ENCODE measurements around the gene LTB4R. TPM values are rescaled to one million over a fixed set of nuclear protein-coding genes. Genes with fewer than 3 reads are reported as not detected.

Gene LTB4R
- polyA plus RNA-seq, 3 donors from 2014 or later, result 12.4 to 13.7 (median 12.7) TPM

DNA sequence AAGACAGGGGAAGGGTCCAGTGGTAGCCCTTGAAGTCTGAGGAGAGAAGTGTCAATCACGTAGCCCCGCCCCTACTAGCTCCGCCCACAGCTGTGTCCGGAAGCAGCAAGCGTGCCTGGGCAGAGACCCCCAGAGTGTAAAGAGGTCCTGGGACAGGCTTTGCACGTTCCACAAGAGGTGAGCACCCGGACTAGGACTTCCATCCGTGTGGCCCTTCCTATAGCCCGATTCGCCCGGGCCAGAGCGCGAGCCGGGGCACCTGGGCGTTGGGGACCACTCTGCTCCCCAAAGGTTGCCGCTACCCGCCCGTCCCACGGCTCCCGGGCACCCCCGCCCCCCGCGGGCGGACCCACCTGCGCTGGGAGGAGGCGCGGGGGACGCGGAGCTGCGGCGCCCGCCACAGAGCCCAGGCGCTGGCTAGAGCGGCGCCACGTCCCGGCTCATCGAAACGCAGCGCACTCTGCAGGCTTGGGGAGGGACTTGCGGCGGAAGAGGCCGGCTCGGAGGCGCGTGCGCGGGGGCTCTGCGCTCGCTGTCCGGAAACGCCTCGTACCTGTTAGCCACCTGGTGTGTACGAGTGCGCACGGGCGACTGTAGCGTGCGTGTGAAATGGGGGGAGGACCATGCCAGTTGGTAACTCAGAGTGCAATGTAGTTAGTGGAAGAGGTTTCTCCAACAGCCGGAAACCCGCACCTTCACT, 40.0 kb upstream of the LTB4R start, which contains the start of gene RABGGTA:
Gene RABGGTA (minus strand): TSS at position 464 of the 700 bp plus-strand sequence. CDS start 482 bp downstream, outside the sequence.
- H3K4me1 Mint-ChIP-seq, result peaks cover 32 to 34% of the 10 kb centered on the region in 2 donors
- peak within 1 kb of the TSS; percentile 77 to 94 (median 91) for H3K4me3 Mint-ChIP-seq
- peaks cover 11 to 21% (median 12%) of the 10 kb centered on the region in 3 donors for H3K36me3 Mint-ChIP-seq
- no peaks in the 10 kb centered on the region for H3K9me3 Mint-ChIP-seq
- H3K27ac Mint-ChIP-seq, result peak within 1 kb of the TSS; percentile 96 to 99 (median 98)
- H3K27me3 Mint-ChIP-seq (ENCODE audit: low read depth in 3 of 3), result peaks cover 9 to 13% (median 12%) of the 10 kb centered on the region in 3 donors
- DNase-seq, result peak; percentile 96 to 98 (median 97)

DNA sequence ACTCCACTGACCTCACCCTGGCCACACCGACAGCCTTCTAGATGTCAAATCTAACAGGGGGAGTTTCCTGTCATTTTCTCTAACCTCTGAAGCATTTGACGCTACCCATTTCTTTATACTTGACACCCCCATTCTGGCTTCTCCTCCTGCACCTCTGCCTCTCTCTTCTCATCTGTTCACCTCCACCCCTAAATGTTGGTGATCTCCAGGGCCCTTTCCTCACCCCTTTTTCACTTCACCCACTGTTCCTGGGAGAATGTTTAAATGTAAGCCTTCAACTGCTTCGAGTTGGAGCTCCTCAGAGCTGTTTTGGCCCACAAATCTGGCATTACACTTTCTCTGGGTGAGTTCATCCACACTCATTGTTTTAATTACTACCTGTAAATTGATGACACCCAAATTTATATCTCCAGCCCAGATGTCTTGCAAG, 39.5 kb upstream of the LTB4R start:
- Mint-ChIP-seq H3K9me3 (no peaks in the 10 kb centered on the region), H3K4me1 (peaks cover 32 to 34% of the 10 kb centered on the region in 2 donors), H3K36me3 (peaks cover 6 to 15% (median 8%) of the 10 kb centered on the region in 3 donors)

DNA sequence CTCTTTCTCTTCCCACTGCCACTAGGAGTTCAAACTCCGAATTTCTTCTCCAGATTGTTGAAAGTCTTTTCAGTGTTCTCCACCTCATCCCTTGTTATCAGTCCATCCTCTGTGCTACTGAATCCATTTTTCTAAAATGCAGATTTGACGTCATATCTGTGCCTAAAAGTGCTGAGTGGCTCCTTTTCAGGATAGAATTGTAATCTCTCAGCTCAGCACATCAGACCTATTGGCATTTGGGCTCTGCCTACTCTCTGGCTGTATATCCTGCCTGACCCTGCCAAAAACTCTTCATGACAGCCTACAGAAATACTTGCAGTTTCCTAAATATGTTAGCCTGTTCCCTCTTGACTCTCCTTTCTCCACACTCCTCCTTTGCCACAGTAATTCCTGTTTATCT, 38.8 kb upstream of the LTB4R start:
- Mint-ChIP-seq H3K4me3 (peak overlapping the region; percentile 77 to 94 (median 86)), H3K36me3 (peaks cover 0 to 9% (median 7%) of the 10 kb centered on the region in 3 donors), H3K27me3 (ENCODE audit: low read depth in 3 of 3) (peaks cover 9 to 13% (median 11%) of the 10 kb centered on the region in 3 donors), H3K27ac (peak overlapping the region; percentile 96 to 99 (median 98)), H3K4me1 (peaks cover 32% of the 10 kb centered on the region in 2 donors), H3K9me3 (no peaks in the 10 kb centered on the region)
- DNase-seq, result no peak

More for the DNA sequence above, 39.5 kb upstream of the LTB4R start:
- no peak for DNase-seq
- peak overlapping the region; percentile 96 to 99 (median 98) for H3K27ac Mint-ChIP-seq
- peaks cover 9 to 13% (median 12%) of the 10 kb centered on the region in 3 donors for H3K27me3 Mint-ChIP-seq (ENCODE audit: low read depth in 3 of 3)
- H3K4me3 Mint-ChIP-seq, result peak overlapping the region; percentile 77 to 94 (median 86)

DNA sequence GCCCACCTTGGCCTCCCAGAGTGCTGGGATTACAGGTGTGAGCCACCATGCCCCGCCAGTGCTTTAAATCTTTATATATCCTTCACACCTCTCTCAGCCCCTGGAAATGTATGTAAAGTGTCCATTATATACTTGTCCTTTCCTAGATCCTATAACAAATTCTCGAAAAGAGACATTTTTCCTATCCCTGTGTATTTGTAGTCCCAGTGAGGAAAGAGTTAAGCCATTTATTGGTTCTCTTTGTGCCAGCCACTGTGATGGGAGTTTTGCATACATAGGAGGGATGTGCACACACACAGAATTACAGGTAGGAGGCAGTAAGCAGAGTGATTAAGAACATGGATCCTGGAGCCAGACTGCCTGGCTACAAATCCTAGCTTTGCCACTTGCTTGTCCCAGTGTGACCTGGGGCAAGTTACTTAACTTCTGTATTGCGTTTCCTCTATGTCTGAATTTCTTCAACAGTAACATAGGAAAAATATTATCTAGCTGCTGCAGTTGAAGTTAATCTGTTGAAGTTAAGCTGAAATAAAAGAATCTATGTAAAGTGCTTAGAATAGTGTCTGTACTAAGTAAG, 37.8 kb upstream of the LTB4R start:
- peaks cover 9 to 13% (median 11%) of the 10 kb centered on the region in 3 donors for H3K27me3 Mint-ChIP-seq (ENCODE audit: low read depth in 3 of 3)
- H3K4me1 Mint-ChIP-seq, result peaks cover 32% of the 10 kb centered on the region in 2 donors
- no peak for DNase-seq
- peak overlapping the region; percentile 79 to 99 (median 96) for H3K27ac Mint-ChIP-seq
- H3K4me3 Mint-ChIP-seq, result peak overlapping the region in 2 of 5 donors; percentile 15 to 38
- H3K36me3 Mint-ChIP-seq, result peaks cover 0 to 9% (median 6%) of the 10 kb centered on the region in 3 donors
- no peaks in the 10 kb centered on the region for H3K9me3 Mint-ChIP-seq

DNA sequence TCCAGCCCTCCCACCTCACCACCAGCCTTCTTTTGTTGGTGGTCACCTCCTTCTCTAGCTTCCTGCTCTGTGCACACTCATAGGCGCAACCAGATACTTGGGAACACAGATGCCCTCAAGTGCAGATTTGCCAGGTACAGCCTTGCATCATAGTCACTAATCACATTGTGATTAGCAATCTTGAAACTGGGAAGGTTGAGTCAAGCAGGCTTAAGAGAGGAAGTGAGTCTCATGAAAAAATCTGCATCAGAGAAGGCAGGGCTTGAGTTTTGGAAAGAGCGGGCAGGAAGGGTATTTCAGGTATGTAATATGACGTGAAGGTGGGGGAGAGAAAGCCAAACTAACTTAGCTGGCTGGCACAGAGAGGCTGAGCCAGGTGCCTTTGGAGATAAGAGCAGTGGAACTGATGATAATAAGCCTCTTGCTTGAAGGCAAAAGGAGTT, 37.2 kb upstream of the LTB4R start:
- H3K4me1 Mint-ChIP-seq, result peaks cover 32 to 34% of the 10 kb centered on the region in 2 donors
- peaks cover 0 to 6% (median 4%) of the 10 kb centered on the region in 3 donors for H3K36me3 Mint-ChIP-seq
- DNase-seq, result no peak
- H3K9me3 Mint-ChIP-seq, result no peaks in the 10 kb centered on the region
- H3K27me3 Mint-ChIP-seq (ENCODE audit: low read depth in 3 of 3), result peaks cover 9 to 13% (median 11%) of the 10 kb centered on the region in 3 donors
- peak overlapping the region; percentile 79 to 99 (median 96) for H3K27ac Mint-ChIP-seq
- H3K4me3 Mint-ChIP-seq, result no peak overlapping the region

DNA sequence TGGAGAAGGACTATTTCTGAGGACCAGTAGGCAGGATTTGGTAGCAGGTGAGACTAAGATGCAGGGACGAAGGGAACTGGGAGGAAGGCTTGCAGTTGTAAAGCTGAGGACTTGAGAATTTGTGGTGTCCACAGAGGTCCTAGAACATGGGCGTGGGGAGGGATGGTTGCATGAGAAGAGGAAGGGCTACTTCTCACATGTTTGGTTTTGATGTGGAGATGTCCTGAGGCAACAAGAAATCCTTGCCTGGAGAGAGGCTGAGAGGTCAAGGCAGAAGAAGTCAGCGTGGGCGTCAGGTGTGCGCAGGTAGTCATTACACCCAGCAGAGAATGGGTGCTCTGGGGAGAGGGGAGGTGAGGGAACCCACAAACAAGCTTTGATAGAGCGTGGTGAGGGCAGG, 34.2 kb upstream of the LTB4R start:
- H3K4me3 Mint-ChIP-seq, result no peak overlapping the region
- H3K27me3 Mint-ChIP-seq (ENCODE audit: low read depth in 3 of 3), result peaks cover 1 to 6% (median 2%) of the 10 kb centered on the region in 3 donors
- H3K27ac Mint-ChIP-seq, result peak overlapping the region in 4 of 6 donors; percentile 7 to 75 (median 55)
- H3K4me1 Mint-ChIP-seq, result peaks cover 21 to 23% of the 10 kb centered on the region in 2 donors
- peaks cover 0 to 6% (median 0%) of the 10 kb centered on the region in 3 donors for H3K36me3 Mint-ChIP-seq
- no peaks in the 10 kb centered on the region for H3K9me3 Mint-ChIP-seq
- DNase-seq, result no peak

DNA sequence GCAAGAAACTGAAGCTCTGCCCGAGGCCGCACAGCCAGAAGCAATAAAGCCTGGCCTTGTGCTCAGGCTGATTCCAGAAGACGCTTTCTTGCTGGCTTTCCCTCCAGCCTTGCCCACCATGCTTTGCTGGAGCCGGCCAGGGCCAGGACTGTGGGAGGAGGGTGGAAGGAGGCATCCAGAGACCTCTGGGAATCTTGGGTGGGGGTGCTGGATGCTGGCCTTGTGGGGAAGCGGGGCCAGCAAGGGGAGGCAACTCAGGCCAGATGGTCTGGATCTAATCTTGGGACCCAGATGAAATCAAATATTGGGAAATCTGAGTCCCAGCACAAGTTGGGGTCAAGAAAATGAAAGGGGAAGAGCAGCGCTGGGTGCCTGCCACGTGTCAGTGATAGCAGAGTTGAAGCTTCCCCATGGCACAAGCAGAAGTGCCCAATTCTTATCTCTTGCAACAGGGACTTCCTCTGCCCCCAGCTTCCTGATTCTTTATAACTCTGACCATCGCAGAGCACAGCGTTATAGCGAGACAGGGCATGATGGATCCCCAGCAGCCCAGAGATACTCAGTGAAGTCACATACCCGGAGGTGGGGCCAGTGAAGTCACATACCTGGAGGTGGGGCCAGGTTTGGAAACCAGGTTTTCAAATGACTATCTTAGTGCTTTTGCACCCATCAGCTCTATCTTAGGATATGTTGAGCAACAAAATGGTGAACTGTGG, 33.5 kb upstream of the LTB4R start:
- no peak for DNase-seq
- H3K27me3 Mint-ChIP-seq (ENCODE audit: low read depth in 3 of 3), result peaks cover 0 to 4% (median 3%) of the 10 kb centered on the region in 3 donors
- no peaks in the 10 kb centered on the region for H3K9me3 Mint-ChIP-seq
- peaks cover 0 to 6% (median 0%) of the 10 kb centered on the region in 3 donors for H3K36me3 Mint-ChIP-seq
- H3K27ac Mint-ChIP-seq, result peak overlapping the region in 3 of 6 donors; percentile 55 to 78 (median 58)
- H3K4me3 Mint-ChIP-seq, result no peak overlapping the region
- peaks cover 14 to 16% of the 10 kb centered on the region in 2 donors for H3K4me1 Mint-ChIP-seq

DNA sequence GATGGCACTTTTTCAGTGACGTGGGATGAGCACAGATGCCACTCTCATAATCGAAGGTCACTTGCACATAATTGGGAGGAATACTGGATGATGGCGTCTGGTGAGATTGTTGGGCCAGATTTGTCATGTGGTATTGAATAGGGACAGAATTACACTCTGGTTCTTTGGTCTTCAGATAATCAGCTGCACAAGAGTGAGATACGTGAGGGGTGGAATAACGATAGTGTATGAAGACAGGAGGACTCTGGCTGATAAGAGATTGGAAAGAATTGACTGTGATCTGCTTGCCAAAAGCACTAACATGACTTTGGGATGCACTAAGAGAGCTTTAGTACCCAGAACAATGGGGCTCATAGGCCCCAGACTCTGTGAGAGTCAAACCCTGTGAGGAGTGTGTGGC, 32.9 kb upstream of the LTB4R start:
- no peak for DNase-seq
- peaks cover 9 to 12% of the 10 kb centered on the region in 2 donors for H3K4me1 Mint-ChIP-seq
- H3K36me3 Mint-ChIP-seq, result peaks cover 0 to 6% (median 0%) of the 10 kb centered on the region in 3 donors
- H3K27ac Mint-ChIP-seq, result peak overlapping the region in 5 of 6 donors; percentile 11 to 78 (median 63)
- H3K27me3 Mint-ChIP-seq (ENCODE audit: low read depth in 3 of 3), result peaks cover 0 to 5% (median 3%) of the 10 kb centered on the region in 3 donors
- H3K4me3 Mint-ChIP-seq, result no peak overlapping the region
- no peaks in the 10 kb centered on the region for H3K9me3 Mint-ChIP-seq

DNA sequence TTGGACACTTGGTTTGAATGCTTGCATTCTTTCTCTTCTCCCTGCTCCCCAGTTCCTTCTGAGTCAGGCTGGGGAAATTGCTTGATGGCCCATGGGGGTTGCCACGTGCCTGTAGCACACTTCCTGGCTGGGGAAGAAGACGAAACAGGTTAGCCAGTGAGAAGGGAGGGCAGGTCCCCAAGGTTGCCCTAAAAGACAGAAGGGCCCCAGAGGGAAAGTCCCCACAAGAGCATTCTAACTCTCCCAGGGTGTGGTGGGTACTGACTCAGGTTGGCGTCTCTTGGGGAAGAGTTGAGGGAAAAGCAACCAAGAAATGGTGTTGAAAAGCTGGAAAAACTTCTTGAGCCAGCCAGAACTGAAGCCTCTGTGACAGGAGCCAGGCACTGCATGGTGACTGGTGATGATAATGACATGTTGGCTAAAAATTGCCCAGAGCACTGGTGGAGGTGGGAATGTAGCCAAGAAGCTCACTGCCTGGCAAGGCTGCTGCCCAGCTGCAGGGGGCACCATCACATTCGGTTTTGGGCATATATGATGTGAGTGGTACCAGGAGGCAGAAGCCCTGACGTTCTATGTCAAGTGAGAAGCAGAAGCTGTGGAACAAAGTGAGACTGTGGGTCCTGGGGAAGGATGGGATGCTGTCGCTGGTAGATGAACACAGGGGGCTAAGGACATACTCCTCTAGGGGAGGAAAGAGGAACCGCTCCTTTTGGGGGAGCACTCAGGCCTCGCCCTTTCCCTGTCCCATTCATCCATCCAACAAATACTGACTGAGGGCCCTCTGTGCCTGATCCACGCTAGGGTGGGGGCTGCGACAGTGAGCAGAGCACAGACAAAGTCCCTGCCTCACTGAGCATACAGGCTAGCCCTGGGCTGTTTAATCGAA, 31.8 kb upstream of the LTB4R start:
- peak in 2 of 3 donors; percentile 22 to 23 for DNase-seq
- Mint-ChIP-seq H3K27ac (peak overlapping the region in 4 of 6 donors; percentile 58 to 88 (median 79)), H3K9me3 (no peaks in the 10 kb centered on the region), H3K36me3 (peaks cover 0 to 6% (median 0%) of the 10 kb centered on the region in 3 donors), H3K27me3 (ENCODE audit: low read depth in 3 of 3) (peaks cover 0 to 3% (median 1%) of the 10 kb centered on the region in 3 donors), H3K4me1 (peaks cover 5 to 8% of the 10 kb centered on the region in 2 donors), H3K4me3 (no peak overlapping the region)

DNA sequence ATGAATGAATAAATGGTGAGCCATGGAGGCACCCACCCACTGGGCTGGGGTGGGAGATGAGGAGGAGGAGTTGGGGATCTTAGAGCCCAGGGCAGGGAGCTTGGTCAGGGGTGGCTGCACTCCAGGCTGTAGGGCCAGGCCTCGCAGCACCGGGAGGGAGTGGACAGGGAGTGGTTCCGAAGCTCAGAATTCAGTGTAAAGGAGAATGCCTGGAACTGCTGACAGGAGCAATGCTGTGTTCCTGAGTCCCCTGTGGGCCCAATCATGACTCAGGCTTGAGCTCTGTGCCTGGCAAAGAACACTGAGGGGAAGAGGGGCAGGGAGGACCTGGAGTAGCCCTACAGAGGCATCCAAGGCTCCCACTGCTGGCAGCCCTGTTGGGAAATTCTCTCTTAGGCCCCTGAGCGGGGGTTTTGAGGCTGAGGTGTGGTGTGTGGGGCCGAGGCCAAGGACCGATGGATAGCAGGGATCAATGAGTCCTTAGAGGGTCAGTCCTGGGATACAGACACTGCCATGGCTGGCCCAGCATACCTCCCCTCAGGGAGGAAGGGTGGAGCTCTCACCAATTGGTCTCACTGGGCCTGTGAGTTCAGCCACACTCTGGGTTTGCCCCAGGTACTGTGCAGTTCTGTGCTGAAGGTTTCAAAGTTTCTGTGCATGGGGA, 30.4 kb upstream of the LTB4R start:
- H3K4me3 Mint-ChIP-seq, result no peak overlapping the region
- peaks cover 5 to 8% of the 10 kb centered on the region in 2 donors for H3K4me1 Mint-ChIP-seq
- DNase-seq, result no peak
- H3K9me3 Mint-ChIP-seq, result no peaks in the 10 kb centered on the region
- H3K27me3 Mint-ChIP-seq (ENCODE audit: low read depth in 3 of 3), result peaks cover 0 to 3% (median 1%) of the 10 kb centered on the region in 3 donors
- peak overlapping the region; percentile 43 to 76 (median 61) for H3K27ac Mint-ChIP-seq
- H3K36me3 Mint-ChIP-seq, result peaks cover 0 to 6% (median 0%) of the 10 kb centered on the region in 3 donors

GRCh38 chr14:24281636-24282035, 29.7 kb upstream of the LTB4R start:
- peaks cover 5 to 8% of the 10 kb centered on the region in 2 donors for H3K4me1 Mint-ChIP-seq
- peak overlapping the region in 3 of 6 donors; percentile 5 to 76 (median 43) for H3K27ac Mint-ChIP-seq
- DNase-seq, result no peak
- H3K4me3 Mint-ChIP-seq, result no peak overlapping the region
- H3K9me3 Mint-ChIP-seq, result no peaks in the 10 kb centered on the region
- H3K27me3 Mint-ChIP-seq (ENCODE audit: low read depth in 3 of 3), result peaks cover 0 to 3% (median 1%) of the 10 kb centered on the region in 3 donors
- H3K36me3 Mint-ChIP-seq, result peaks cover 0 to 6% (median 0%) of the 10 kb centered on the region in 3 donors

DNA sequence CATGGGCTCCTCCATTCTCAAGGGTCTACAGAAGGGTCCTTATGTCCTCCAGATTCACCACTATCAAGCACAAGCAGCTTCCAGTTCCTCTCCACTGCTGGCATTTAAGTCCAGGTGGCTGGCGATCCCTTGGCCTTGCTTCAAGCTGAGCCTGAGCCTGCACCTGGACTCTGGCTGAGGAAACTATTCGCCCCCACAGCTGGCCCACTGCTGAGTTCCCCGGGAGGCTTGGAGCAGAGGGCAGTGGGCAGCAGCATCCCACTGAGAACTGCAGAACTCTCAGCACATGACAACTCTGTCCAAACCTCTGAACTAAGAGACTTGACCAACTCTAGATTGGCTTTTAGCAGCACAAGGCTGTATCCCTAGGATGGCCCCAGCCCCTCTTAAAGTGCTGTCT, 28.6 kb upstream of the LTB4R start:
- Mint-ChIP-seq H3K27me3 (ENCODE audit: low read depth in 3 of 3) (peaks cover 0 to 3% (median 1%) of the 10 kb centered on the region in 3 donors), H3K4me3 (no peak overlapping the region), H3K9me3 (no peaks in the 10 kb centered on the region), H3K4me1 (peaks cover 5 to 8% of the 10 kb centered on the region in 2 donors), H3K36me3 (no peaks in the 10 kb centered on the region), H3K27ac (peak overlapping the region in 1 of 6 donors; percentile 33)
- DNase-seq, result no peak
